CD4-positive, CD25-positive, alpha-beta regulatory T cell (primary cell): ENCODE results near the gene PLEKHH2. TPM values are rescaled to one million over a fixed set of nuclear protein-coding genes. Genes with fewer than 3 reads are reported as not detected.
"Not testable (repeated sequence)": the region's sequence is repeated elsewhere in the genome, so short reads cannot be mapped to it uniquely, and the experiment has no call there.

Experiments used
- ATAC-seq, 2 donors: fragments of 150-1000 bp; cut with Tn5 transposase; one replicate each; pipeline ENCODE4 v1.10.0; 2021; ENCODE audit warnings: low read depth in 2 of 2, moderate number of reproducible peaks in 2 of 2, moderate library complexity in 1 of 2
- DNase-seq, 3 donors: peaks; one replicate each; pipeline versions ENCODE4 v3.0.0 to v3.0.0-alpha.2; 2012 to 2022; ENCODE audit warnings: mixed read lengths in 1 of 3
- H3K27ac ChIP-seq: one replicate; pipeline ENCODE4 v1.7.0; 2013; ENCODE audit warnings: mild to moderate bottlenecking, low read length; ENCODE audit not compliant: insufficient read depth, poor library complexity, severe bottlenecking
- H3K27me3 ChIP-seq: one replicate; pipeline ENCODE4 v1.7.0; 2013; ENCODE audit warnings: low read length; ENCODE audit not compliant: control insufficient read depth, insufficient read depth
- H3K36me3 ChIP-seq: one replicate; pipeline ENCODE4 v1.7.0; 2013; ENCODE audit warnings: mild to moderate bottlenecking, low read length, moderate library complexity; ENCODE audit not compliant: control insufficient read depth, insufficient read depth
- H3K4me1 ChIP-seq: 2 replicates; pipeline ENCODE4 v1.7.0; 2013; ENCODE audit warnings: mild to moderate bottlenecking, low read length; ENCODE audit not compliant: insufficient read depth, control insufficient read depth, poor library complexity, severe bottlenecking
- H3K4me3 ChIP-seq: one replicate; pipeline ENCODE4 v1.7.0; 2013; ENCODE audit warnings: low read depth, mild to moderate bottlenecking, low read length, moderate library complexity
- H3K9me3 ChIP-seq, 2 experiments: 1 replicate in 1 of 2; 2 replicates in 1 of 2; pipeline ENCODE4 v1.7.0; 2013; ENCODE audit warnings: low read length in 2 of 2, mild to moderate bottlenecking in 1 of 2, moderate library complexity in 1 of 2; ENCODE audit not compliant: control insufficient read depth in 2 of 2
- H3K27ac Mint-ChIP-seq, 3 donors: one replicate each; pipeline ENCODE4 v1.8.0; 2020 to 2022; ENCODE audit warnings: mild to moderate bottlenecking in 3 of 3, mixed read lengths in 3 of 3, moderate library complexity in 2 of 3
- H3K27me3 Mint-ChIP-seq: one replicate; pipeline ENCODE4 v1.8.0; 2022; ENCODE audit warnings: mild to moderate bottlenecking, mixed read lengths
- H3K36me3 Mint-ChIP-seq: one replicate; pipeline ENCODE4 v1.8.0; 2020; ENCODE audit warnings: mixed read lengths
- H3K4me1 Mint-ChIP-seq, 4 donors: one replicate each; pipeline ENCODE4 v1.8.0; 2020 to 2022; ENCODE audit warnings: mixed read lengths in 4 of 4, mild to moderate bottlenecking in 1 of 4
- H3K4me3 Mint-ChIP-seq, 4 donors: one replicate each; pipeline ENCODE4 v1.8.0; 2020 to 2022; ENCODE audit warnings: mild to moderate bottlenecking in 4 of 4, mixed read lengths in 4 of 4, moderate library complexity in 3 of 4
- H3K9me3 Mint-ChIP-seq, 7 donors: one replicate each; pipeline ENCODE4 v1.8.0; 2020 to 2022; ENCODE audit warnings: mixed read lengths in 7 of 7, mild to moderate bottlenecking in 3 of 7, moderate library complexity in 2 of 7
- polyA plus RNA-seq, 4 donors: library from polyadenylated mRNA; unstranded; fragments of 300-500 nt; fragmentation: Illumina TruSeq; gene quantifications; one replicate each; pipeline ENCODE4 v1.2.3, GENCODE V29; 2021
- total RNA-seq: library from RNA; stranded (reverse); gene quantifications from one replicate; pipeline ENCODE4 v1.2.3, GENCODE V29; 2022

The PLEKHH2 gene
- total and polyA plus RNA-seq, 5 donors from 2014 or later: 0.18 to 1.2 (median 0.20) TPM; not detected in 2

- Mint-ChIP-seq H3K27me3 (peaks cover 23% of the 10 kb centered on the region), H3K4me3 (no peak overlapping the region), H3K4me1 (peaks cover 0 to 2% (median 0%) of the 10 kb centered on the region in 4 donors), H3K36me3 (no peaks in the 10 kb centered on the region), H3K27ac (no peak overlapping the region), H3K9me3 (peaks cover 0 to 4% (median 0%) of the 10 kb centered on the region in 7 donors)
- Histone ChIP-seq H3K36me3 (no peaks in the 10 kb centered on the region), H3K4me3 (no peak overlapping the region), H3K27ac (no peak overlapping the region), H3K4me1 (no peaks in the 10 kb centered on the region), H3K9me3 (no peaks in the 10 kb centered on the region), H3K27me3 (peaks cover 6% of the 10 kb centered on the region)
- DNase-seq (no peak), ATAC-seq (no peak)
Measured at GRCh38 chr2:43685357-43685756, 48.3 kb downstream of the PLEKHH2 start.

GRCh38 chr2:43689999-43690398 lies 52.9 kb downstream of the PLEKHH2 start:
- Mint-ChIP-seq H3K4me3 (no peak overlapping the region), H3K27ac (no peak overlapping the region)
- no peaks in the 10 kb centered on the region for H3K9me3 ChIP-seq

GRCh38 chr2:43692428-43692994 lies 55.5 kb downstream of the PLEKHH2 start:
- no peaks in the 10 kb centered on the region for H3K4me1 ChIP-seq
- Mint-ChIP-seq H3K27ac (no peak overlapping the region), H3K9me3 (peaks cover 0 to 2% (median 0%) of the 10 kb centered on the region in 7 donors), H3K27me3 (peaks cover 31% of the 10 kb centered on the region), H3K4me3 (no peak overlapping the region), H3K36me3 (no peaks in the 10 kb centered on the region), H3K4me1 (no peaks in the 10 kb centered on the region)
- ATAC-seq: no peak
- H3K4me3 ChIP-seq: no peak overlapping the region
- H3K36me3 ChIP-seq: no peaks in the 10 kb centered on the region
- peaks cover 11% of the 10 kb centered on the region for H3K27me3 ChIP-seq
- DNase-seq: no peak
- no peaks in the 10 kb centered on the region for H3K9me3 ChIP-seq
- no peak overlapping the region for H3K27ac ChIP-seq

More at GRCh38 chr2:43689999-43690398, 52.9 kb downstream of the PLEKHH2 start:
- Histone ChIP-seq H3K4me1 (no peaks in the 10 kb centered on the region), H3K27ac (no peak overlapping the region), H3K36me3 (no peaks in the 10 kb centered on the region), H3K27me3 (peaks cover 5% of the 10 kb centered on the region), H3K4me3 (no peak overlapping the region)
- no peak for DNase-seq
- ATAC-seq: no peak
- Mint-ChIP-seq H3K4me1 (peaks cover 0 to 2% (median 0%) of the 10 kb centered on the region in 4 donors), H3K27me3 (peaks cover 26% of the 10 kb centered on the region), H3K9me3 (no peaks in the 10 kb centered on the region), H3K36me3 (no peaks in the 10 kb centered on the region)

- H3K9me3 Mint-ChIP-seq, H3K9me3 ChIP-seq, H3K4me3 ChIP-seq, H3K27me3 ChIP-seq, DNase-seq, H3K4me3 Mint-ChIP-seq, H3K4me1 ChIP-seq, H3K27ac Mint-ChIP-seq, H3K4me1 Mint-ChIP-seq, ATAC-seq, H3K36me3 Mint-ChIP-seq, H3K27ac ChIP-seq, H3K36me3 ChIP-seq: not testable (repeated sequence)
- peaks cover 41% of the 10 kb centered on the region for H3K27me3 Mint-ChIP-seq
Measured at GRCh38 chr2:43698140-43698539, 61.1 kb downstream of the PLEKHH2 start.

- peaks cover 0 to 2% (median 0%) of the 10 kb centered on the region in 4 donors for H3K4me1 Mint-ChIP-seq
- Histone ChIP-seq H3K36me3 (no peaks in the 10 kb centered on the region), H3K27ac (no peak overlapping the region), H3K9me3 (no peaks in the 10 kb centered on the region), H3K4me1 (no peaks in the 10 kb centered on the region), H3K4me3 (no peak overlapping the region), H3K27me3 (peaks cover 7% of the 10 kb centered on the region)
- H3K4me3 Mint-ChIP-seq: no peak overlapping the region
- no peak overlapping the region for H3K27ac Mint-ChIP-seq
- peaks cover 0 to 2% (median 0%) of the 10 kb centered on the region in 7 donors for H3K9me3 Mint-ChIP-seq
- no peaks in the 10 kb centered on the region for H3K36me3 Mint-ChIP-seq
- H3K27me3 Mint-ChIP-seq: peaks cover 41% of the 10 kb centered on the region
- DNase-seq (no peak), ATAC-seq (no peak)
Measured at GRCh38 chr2:43699761-43700160, 62.7 kb downstream of the PLEKHH2 start.

GRCh38 chr2:43701111-43701510 lies 64.1 kb downstream of the PLEKHH2 start:
- Mint-ChIP-seq H3K27ac (no peak overlapping the region), H3K4me3 (no peak overlapping the region), H3K4me1 (peaks cover 0 to 2% (median 0%) of the 10 kb centered on the region in 4 donors), H3K27me3 (peaks cover 39% of the 10 kb centered on the region), H3K9me3 (peaks cover 0 to 2% (median 0%) of the 10 kb centered on the region in 7 donors), H3K36me3 (no peaks in the 10 kb centered on the region)
- Histone ChIP-seq H3K4me1 (no peaks in the 10 kb centered on the region), H3K9me3 (no peaks in the 10 kb centered on the region), H3K27ac (no peak overlapping the region), H3K27me3 (no peaks in the 10 kb centered on the region), H3K4me3 (no peak overlapping the region), H3K36me3 (no peaks in the 10 kb centered on the region)
- ATAC-seq (no peak), DNase-seq (no peak)

- Mint-ChIP-seq H3K27me3 (peaks cover 16% of the 10 kb centered on the region), H3K4me1 (no peaks in the 10 kb centered on the region), H3K36me3 (no peaks in the 10 kb centered on the region), H3K27ac (no peak overlapping the region), H3K4me3 (no peak overlapping the region), H3K9me3 (peaks cover 0 to 4% (median 0%) of the 10 kb centered on the region in 7 donors)
- Histone ChIP-seq H3K36me3 (no peaks in the 10 kb centered on the region), H3K27ac (no peak overlapping the region), H3K4me3 (no peak overlapping the region), H3K9me3 (no peaks in the 10 kb centered on the region), H3K4me1 (no peaks in the 10 kb centered on the region), H3K27me3 (peaks cover 4% of the 10 kb centered on the region)
- DNase-seq (no peak), ATAC-seq (no peak)
Measured at GRCh38 chr2:43707255-43708015, 70.4 kb downstream of the PLEKHH2 start.

GRCh38 chr2:43708178-43708577 lies 71.1 kb downstream of the PLEKHH2 start:
- Mint-ChIP-seq H3K4me3 (no peak overlapping the region), H3K4me1 (no peaks in the 10 kb centered on the region), H3K27ac (no peak overlapping the region), H3K27me3 (peaks cover 14% of the 10 kb centered on the region), H3K36me3 (no peaks in the 10 kb centered on the region), H3K9me3 (peaks cover 0 to 2% (median 0%) of the 10 kb centered on the region in 7 donors)
- Histone ChIP-seq H3K27me3 (peaks cover 4% of the 10 kb centered on the region), H3K27ac (no peak overlapping the region), H3K36me3 (no peaks in the 10 kb centered on the region), H3K4me1 (no peaks in the 10 kb centered on the region), H3K9me3 (no peaks in the 10 kb centered on the region), H3K4me3 (no peak overlapping the region)
- ATAC-seq (no peak), DNase-seq (no peak)
